HCT116 (cell line): ENCODE results near the gene OPN3. TPM values are rescaled to one million over a fixed set of nuclear protein-coding genes. Genes with fewer than 3 reads are reported as not detected.

ENCODE experiments used
- ATAC-seq: fragments of 200-7000 bp; cut with Tn5 transposase; 2 replicates; pipeline ENCODE4 v1.9.1; 2020; ENCODE audit warnings: mild to moderate bottlenecking, moderate library complexity
- BruUV-seq: library from RNA; stranded (reverse); fragments of 400-500 nt; replicated peaks from 2 replicates; lab custom pipeline; 2021; lab: Mats Ljungman, UMichigan
- CTCF ChIA-PET: fragments of 300-600 bp; sonication (Branson Sonifier 250); formaldehyde crosslinking; loops from one replicate; lab custom pipeline; 2021; ENCODE audit warnings: antibody characterized with exemption; lab: Charles Lee
- POLR2A ChIA-PET: fragments of 300-600, 350-600 bp; sonication (Branson Sonifier 250); formaldehyde crosslinking; loops from one replicate; lab custom pipeline; 2021; ENCODE audit warnings: antibody characterized with exemption; lab: Charles Lee
- RAD21 ChIA-PET, 2 experiments: fragments of 300-600 bp; sonication (Branson Sonifier 250); formaldehyde crosslinking; loops; one replicate each; lab custom pipeline; 2023; ENCODE audit warnings: low total read pairs in 2 of 2; ENCODE audit not compliant: uncharacterized antibody in 2 of 2, unreplicated experiment in 2 of 2, low non-redundant PET in 1 of 2; lab: Charles Lee
- DNase-seq: peaks from one replicate; pipeline ENCODE4 v3.0.0-alpha.2; 2010; ENCODE audit warnings: low read depth, low spot score
- H2AFZ ChIP-seq: fragments of 200-600 bp; shearing (Covaris generic), sonication (generic); 2 replicates; pipeline ENCODE4 v1.6.1; 2017; ENCODE audit warnings: low read depth, mixed run types, mixed read lengths, antibody characterized with exemption, low read length; ENCODE audit not compliant: poor library complexity, severe bottlenecking
- H3K27ac ChIP-seq: 2 replicates; pipeline ENCODE4 v1.5.1; 2012; ENCODE audit warnings: low read depth, low read length
- H3K27me3 ChIP-seq: fragments of 200-600 bp; sonication (generic); 2 replicates; pipeline ENCODE4 v1.6.1; 2016; ENCODE audit warnings: mixed run types, low read length, mixed read lengths; ENCODE audit not compliant: insufficient read depth
- H3K36me3 ChIP-seq, 2 experiments: fragments of 200-500 bp in 1 of 2; fragments of 200-600 bp in 1 of 2; sonication (Bioruptor generic) in 1 of 2; sonication (generic) in 1 of 2; 2 replicates each; pipeline versions ENCODE4 v1.5.1 to v1.6.1; 2014 to 2016; ENCODE audit warnings: low read length in 2 of 2, inconsistent platforms in 1 of 2, mixed read lengths in 1 of 2, mixed run types in 1 of 2; ENCODE audit not compliant: insufficient read depth in 2 of 2, control insufficient read depth in 1 of 2
- H3K4me1 ChIP-seq, 2 experiments: fragments of 200-600 bp in 1 of 2; sonication (generic) in 1 of 2; 2 replicates each; pipeline versions ENCODE4 v1.5.1 to v1.6.1; 2012 to 2017; ENCODE audit warnings: low read length in 2 of 2, inconsistent platforms in 1 of 2, mild to moderate bottlenecking in 1 of 2, mixed read lengths in 1 of 2, mixed run types in 1 of 2, moderate library complexity in 1 of 2; ENCODE audit not compliant: insufficient read depth in 2 of 2, control insufficient read depth in 1 of 2
- H3K4me2 ChIP-seq: fragments of 200-600 bp; sonication (generic); 2 replicates; pipeline ENCODE4 v1.6.1; 2017; ENCODE audit warnings: mixed run types, low read length, mixed read lengths
- H3K4me3 ChIP-seq, 2 experiments: fragments of 200-600 bp in 1 of 2; sonication (generic) in 1 of 2; replicated peaks in 1 of 2; 2 replicates each; pipeline ENCODE4 v1.5.1; 2011 to 2016; ENCODE audit warnings: low read length in 2 of 2, control low read depth in 1 of 2, low read depth in 1 of 2, mild to moderate bottlenecking in 1 of 2, mixed read lengths in 1 of 2, mixed run types in 1 of 2
- H3K79me2 ChIP-seq: fragments of 200-600 bp; sonication (generic); 2 replicates; pipeline ENCODE4 v1.6.1; 2017; ENCODE audit warnings: mild to moderate bottlenecking, mixed run types, low read length, moderate library complexity, mixed read lengths; ENCODE audit not compliant: insufficient read depth
- H3K9ac ChIP-seq: fragments of 200-600 bp; sonication (generic); 2 replicates; pipeline ENCODE4 v1.6.1; 2016; ENCODE audit warnings: low read length, mixed read lengths
- H3K9me2 ChIP-seq: fragments of 200-600 bp; sonication (generic), shearing (Covaris generic); 2 replicates; pipeline ENCODE4 v1.6.1; 2017; ENCODE audit warnings: mixed run types, mild to moderate bottlenecking, moderate library complexity; ENCODE audit not compliant: insufficient read depth
- H3K9me3 ChIP-seq, 2 experiments: fragments of 200-500 bp in 1 of 2; fragments of 200-600 bp in 1 of 2; sonication (Bioruptor generic) in 1 of 2; sonication (generic) in 1 of 2; 2 replicates each; pipeline ENCODE4 v1.6.1; 2014 to 2017; ENCODE audit warnings: low read length in 2 of 2, mixed read lengths in 2 of 2, inconsistent platforms in 1 of 2, low read depth in 1 of 2, mild to moderate bottlenecking in 1 of 2, mixed run types in 1 of 2, moderate library complexity in 1 of 2; ENCODE audit not compliant: control insufficient read depth in 1 of 2, insufficient read depth in 1 of 2
- H4K20me1 ChIP-seq: fragments of 200-600 bp; sonication (generic), shearing (Covaris generic); 2 replicates; pipeline ENCODE4 v1.6.1; 2017; ENCODE audit warnings: mixed run types, mild to moderate bottlenecking, moderate library complexity; ENCODE audit not compliant: insufficient read depth
- ATF3 ChIP-seq: IDR thresholded peaks from 2 replicates; pipeline ENCODE4 v1.6.1; 2012
- CBX3 ChIP-seq: IDR thresholded peaks from 2 replicates; pipeline ENCODE4 v1.6.1; 2012; ENCODE audit warnings: low read depth
- CTCF ChIP-seq, 3 experiments: fragments of 200-600 bp in 1 of 3; sonication (generic) in 1 of 3; IDR thresholded peaks in 2 of 3; conservative IDR thresholded peaks in 1 of 3; 2 replicates each; pipeline ENCODE4 v1.5.1; 2012 to 2017; ENCODE audit warnings: low read depth in 2 of 3, low read length in 2 of 3, antibody characterized with exemption in 1 of 3, borderline replicate concordance in 1 of 3, control low read depth in 1 of 3, mild to moderate bottlenecking in 1 of 3, mixed read lengths in 1 of 3, mixed run types in 1 of 3, moderate library complexity in 1 of 3; ENCODE audit not compliant: insufficient read depth in 1 of 3
- EGR1 ChIP-seq: IDR thresholded peaks from 2 replicates; pipeline ENCODE4 v1.6.1; 2012; ENCODE audit warnings: low read depth
- ELF1 ChIP-seq: IDR thresholded peaks from 2 replicates; pipeline ENCODE4 v1.6.1; 2012; ENCODE audit warnings: low read depth, borderline replicate concordance
- EZH2 ChIP-seq: fragments of 200-600 bp; sonication (generic); IDR thresholded peaks from 2 replicates; pipeline ENCODE4 v1.6.1; 2017; ENCODE audit warnings: antibody characterized with exemption, mixed run types
- EZH2phosphoT487 ChIP-seq: fragments of 200-600 bp; IDR thresholded peaks from 2 replicates; pipeline ENCODE4 v1.6.1; 2018; ENCODE audit warnings: antibody characterized with exemption, borderline replicate concordance
- JUND ChIP-seq: IDR thresholded peaks from 2 replicates; pipeline ENCODE4 v1.6.1; 2012
- POLR2A ChIP-seq: IDR thresholded peaks from 2 replicates; pipeline ENCODE4 v1.7.0; 2011; ENCODE audit warnings: borderline replicate concordance; ENCODE audit not compliant: insufficient read depth, insufficient read length; ENCODE audit errors: extremely low read depth
- POLR2AphosphoS5 ChIP-seq: IDR thresholded peaks from 2 replicates; pipeline ENCODE4 v1.6.1; 2011; ENCODE audit warnings: mild to moderate bottlenecking, low read depth, low read length, moderate library complexity
- RAD21 ChIP-seq: IDR thresholded peaks from 2 replicates; pipeline ENCODE4 v1.6.1; 2012; ENCODE audit warnings: low read depth, mild to moderate bottlenecking
- SP1 ChIP-seq: IDR thresholded peaks from 2 replicates; pipeline ENCODE4 v1.6.1; 2012; ENCODE audit warnings: low read depth
- SRF ChIP-seq: IDR thresholded peaks from 2 replicates; pipeline ENCODE4 v1.6.1; 2012; ENCODE audit warnings: low read depth
- TCF7L2 ChIP-seq: IDR thresholded peaks from 2 replicates; pipeline ENCODE4 v1.7.0; 2011; ENCODE audit warnings: borderline replicate concordance, inconsistent platforms; ENCODE audit not compliant: insufficient read depth, insufficient read length; ENCODE audit errors: extremely low read depth
- ZBTB33 ChIP-seq: IDR thresholded peaks from 2 replicates; pipeline ENCODE4 v1.6.1; 2011; ENCODE audit warnings: mild to moderate bottlenecking, low read length, moderate library complexity; ENCODE audit not compliant: insufficient replicate concordance; ENCODE audit errors: extremely low read depth
- ZFX ChIP-seq: fragments of 450-650 bp; IDR thresholded peaks from 2 replicates; pipeline ENCODE4 v1.6.1; 2017
- ZNF274 ChIP-seq: fragments of 200-500 bp; sonication (Bioruptor generic); IDR thresholded peaks from 2 replicates; pipeline ENCODE4 v1.6.1; 2014; ENCODE audit warnings: mild to moderate bottlenecking, low read depth, low read length, inconsistent platforms
- intact Hi-C: fragments of 100-400 bp; cut with micrococcal nuclease; formaldehyde crosslinking; loops from 2 replicates; pipeline ENCODE4 v1.10.0; 2022
- total RNA-seq: library from RNA; stranded (reverse); gene quantifications from one replicate; pipeline ENCODE4 v1.2.1, GENCODE V29; 2021; ENCODE audit not compliant: unreplicated experiment

OPN3 gene
- total RNA-seq, 1 experiment from 2014 or later, result 6.1 TPM

GRCh38 chr1:241635556-241636152 lies 4.5 kb downstream of the OPN3 start:
- Histone ChIP-seq H3K4me3 (no peak overlapping the region), H3K27ac (no peak overlapping the region), H3K9me2 (no peaks in the 10 kb centered on the region), H3K79me2 (peaks cover 21% of the 10 kb centered on the region; the same call in 1 of the 2 replicates), H3K4me2 (no peak overlapping the region), H3K36me3 (peaks cover 7 to 11% of the 10 kb centered on the region in 2 experiments; a peak in 3 of 4 replicates), H3K27me3 (no peaks in the 10 kb centered on the region), H4K20me1 (no peaks in the 10 kb centered on the region), H2AFZ (no peak overlapping the region), H3K9me3 (no peaks in the 10 kb centered on the region), H3K9ac (no peak overlapping the region), H3K4me1 (peaks cover 2 to 11% of the 10 kb centered on the region in 2 experiments; a peak in 3 of 4 replicates)
- BruUV-seq, result no TSS peak
- ChIA-PET RAD21 (no interaction called here), CTCF (no interaction called here), POLR2A (no interaction called here)
- ATAC-seq (no peak), DNase-seq (no peak)
- TF ChIP-seq SP1 (no peak), SRF (no peak), EZH2 (no peak), CBX3 (no peak), JUND (no peak), RAD21 (no peak), ZNF274 (no peak), ELF1 (no peak)
- intact Hi-C loops, result no loop called here

GRCh38 chr1:241632987-241633386 lies 7.2 kb downstream of the OPN3 start:
- no peak for ATAC-seq
- Histone ChIP-seq H4K20me1 (no peaks in the 10 kb centered on the region), H3K4me1 (no peaks in the 10 kb centered on the region), H3K79me2 (peaks cover 6% of the 10 kb centered on the region; the same call in 1 of the 2 replicates)
- TF ChIP-seq ZBTB33 (no peak), CTCF (IDR thresholded peaks at IDR 0.05 in 2 of 3, conservative IDR thresholded peaks at IDR 0.05 in 1 of 3; ENCODE audit: borderline replicate concordance in 1 of 3, insufficient read depth in 1 of 3, low read depth in 2 of 3, low read length in 2 of 3) (no peak), POLR2AphosphoS5 (no peak), CBX3 (no peak), SRF (no peak), ZNF274 (no peak), ELF1 (no peak), TCF7L2 (no peak), SP1 (no peak), ZFX (no peak), EZH2phosphoT487 (no peak), POLR2A (no peak), ATF3 (no peak), RAD21 (no peak), EGR1 (no peak), EZH2 (no peak)
- TF ChIP-seq, all 23 proteins: peak for 0
- H3K27ac ChIP-seq, result no peak overlapping the region
- intact Hi-C loops, result no loop called here
- RAD21 ChIA-PET, result no interaction called here
- H3K36me3 ChIP-seq, result peaks cover 7 to 11% of the 10 kb centered on the region in 2 experiments; a peak in 3 of 4 replicates
- no peaks in the 10 kb centered on the region for H3K9me3 ChIP-seq
- no peaks in the 10 kb centered on the region for H3K9me2 ChIP-seq
- no peak for DNase-seq
- no peak overlapping the region for H3K4me2 ChIP-seq
- BruUV-seq, result no TSS peak
- CTCF ChIA-PET, result interaction anchor here (1.3 kb wide), 1 partner anchor 22 kb away, joined by 4 read pairs; no protein-coding TSS in a partner anchor
- no peak overlapping the region for H3K4me3 ChIP-seq
- no peak overlapping the region for H2AFZ ChIP-seq
- POLR2A ChIA-PET, result no interaction called here
- H3K9ac ChIP-seq, result no peak overlapping the region
- H3K27me3 ChIP-seq, result no peaks in the 10 kb centered on the region
